Caco-2 (cell line): Measurements from ENCODE around the gene PARD6G. TPM values are rescaled to one million over a fixed set of nuclear protein-coding genes. Genes with fewer than 3 reads are reported as not detected.

Source experiments
- BruUV-seq: library from RNA; stranded (reverse); fragments of 400-500 nt; replicated peaks from 2 replicates; lab custom pipeline; 2021; lab: Mats Ljungman, UMichigan
- CTCF ChIA-PET: fragments of 300-600 bp; sonication (Branson Sonifier 250); formaldehyde crosslinking; loops from one replicate; lab custom pipeline; 2022; ENCODE audit warnings: antibody characterized with exemption; lab: Charles Lee
- POLR2A ChIA-PET: fragments of 300-600 bp; sonication (Branson Sonifier 250); formaldehyde crosslinking; loops from one replicate; lab custom pipeline; 2022; ENCODE audit warnings: antibody characterized with exemption; lab: Charles Lee
- DNase-seq, 2 experiments: peaks; one replicate each; pipeline versions ENCODE4 v3.0.0 to v3.0.0-alpha.2; 2020 to 2022
- H3K27me3 ChIP-seq: replicated peaks from 2 replicates; pipeline ENCODE4 v1.6.0; 2011; ENCODE audit warnings: low read length; ENCODE audit not compliant: control insufficient read depth, insufficient read depth
- H3K36me3 ChIP-seq: 2 replicates; pipeline ENCODE4 v1.5.1; 2011; ENCODE audit warnings: low read length; ENCODE audit not compliant: control insufficient read depth, insufficient read depth
- H3K4me1 ChIP-seq: fragments of 250-450 bp; sonication (Bioruptor Pico); 2 replicates; pipeline ENCODE4 v1.5.1; 2020; ENCODE audit warnings: mild to moderate bottlenecking
- H3K4me3 ChIP-seq: 2 replicates; pipeline ENCODE4 v1.5.1; 2011; ENCODE audit warnings: low read depth, mild to moderate bottlenecking, control low read depth, low read length
- H3K9me3 ChIP-seq: fragments of 250-450 bp; sonication (Bioruptor Pico); 2 replicates; pipeline ENCODE4 v1.5.1; 2020; ENCODE audit warnings: mild to moderate bottlenecking, moderate library complexity
- H3K27ac Mint-ChIP-seq: one replicate; pipeline ENCODE4 v1.8.0; 2022; ENCODE audit warnings: mixed read lengths; ENCODE audit not compliant: unreplicated experiment
- H3K27me3 Mint-ChIP-seq: one replicate; pipeline ENCODE4 v1.8.0; 2022; ENCODE audit warnings: mixed read lengths; ENCODE audit not compliant: insufficient read depth, unreplicated experiment
- H3K36me3 Mint-ChIP-seq: one replicate; pipeline ENCODE4 v1.8.0; 2022; ENCODE audit warnings: mild to moderate bottlenecking, mixed read lengths; ENCODE audit not compliant: insufficient read depth, unreplicated experiment
- H3K4me1 Mint-ChIP-seq: one replicate; pipeline ENCODE4 v1.8.0; 2022; ENCODE audit warnings: low read depth, mixed read lengths; ENCODE audit not compliant: unreplicated experiment
- H3K4me3 Mint-ChIP-seq: one replicate; pipeline ENCODE4 v1.8.0; 2022; ENCODE audit warnings: mild to moderate bottlenecking, moderate library complexity, mixed read lengths; ENCODE audit not compliant: unreplicated experiment
- H3K9me3 Mint-ChIP-seq: one replicate; pipeline ENCODE4 v1.8.0; 2022; ENCODE audit warnings: mixed read lengths; ENCODE audit not compliant: unreplicated experiment
- CTCF ChIP-seq, 2 experiments: fragments of 200-600 bp in 1 of 2; IDR thresholded peaks; 1 replicate in 1 of 2; 2 replicates in 1 of 2; pipeline versions ENCODE4 v1.5.1 to v1.8.0; 2011 to 2022; ENCODE audit warnings: antibody characterized with exemption in 1 of 2, control low read depth in 1 of 2, inconsistent platforms in 1 of 2, low read depth in 1 of 2, low read length in 1 of 2, mild to moderate bottlenecking in 1 of 2, moderate library complexity in 1 of 2; ENCODE audit not compliant: insufficient read depth in 1 of 2, severe bottlenecking in 1 of 2, unreplicated experiment in 1 of 2
- intact Hi-C: fragments of 100-400 bp; cut with micrococcal nuclease; formaldehyde crosslinking; loops from one replicate; pipeline ENCODE4 v1.10.0; 2022; ENCODE audit not compliant: unreplicated experiment
- total RNA-seq: library from RNA; stranded (reverse); gene quantifications from 2 replicates; pipeline ENCODE4 v1.2.3, GENCODE V29; 2022

Gene PARD6G
- total RNA-seq, 1 experiment from 2014 or later, result 1.3 TPM

GRCh38 chr18:80171054-80171872 is 76.1 kb downstream of the PARD6G start:
- DNase-seq, result no peak
- POLR2A ChIA-PET, result no interaction called here

GRCh38 chr18:80170395-80171053 is 76.8 kb downstream of the PARD6G start:
- H3K36me3 ChIP-seq, result no peaks in the 10 kb centered on the region
- H3K4me3 ChIP-seq, result no peak overlapping the region
- no peaks in the 10 kb centered on the region for H3K4me1 Mint-ChIP-seq
- no peaks in the 10 kb centered on the region for H3K9me3 ChIP-seq
- no peaks in the 10 kb centered on the region for H3K27me3 Mint-ChIP-seq
- H3K4me1 ChIP-seq, result no peaks in the 10 kb centered on the region
- ChIA-PET CTCF (no interaction called here), POLR2A (no interaction called here)
- H3K4me3 Mint-ChIP-seq, result no peak overlapping the region
- BruUV-seq, result no TSS peak
- no peak for TF ChIP-seq CTCF (IDR thresholded peaks at IDR 0.05; ENCODE audit: insufficient read depth in 1 of 2, low read depth in 1 of 2, low read length in 1 of 2, severe bottlenecking in 1 of 2, unreplicated experiment in 1 of 2)
- no peaks in the 10 kb centered on the region for H3K9me3 Mint-ChIP-seq
- H3K36me3 Mint-ChIP-seq, result no peaks in the 10 kb centered on the region
- no peak for DNase-seq
- intact Hi-C loops, result no loop called here
- H3K27me3 ChIP-seq, result no peaks in the 10 kb centered on the region
- H3K27ac Mint-ChIP-seq, result no peak overlapping the region

More at GRCh38 chr18:80171054-80171872, 76.1 kb downstream of the PARD6G start:
- no peaks in the 10 kb centered on the region for H3K9me3 Mint-ChIP-seq
- no peaks in the 10 kb centered on the region for H3K36me3 Mint-ChIP-seq
- CTCF ChIA-PET, result no interaction called here
- BruUV-seq, result no TSS peak
- TF ChIP-seq CTCF (IDR thresholded peaks at IDR 0.05; ENCODE audit: insufficient read depth in 1 of 2, low read depth in 1 of 2, low read length in 1 of 2, severe bottlenecking in 1 of 2, unreplicated experiment in 1 of 2), result peak; percentile 36 to 43
- no peak overlapping the region for H3K27ac Mint-ChIP-seq
- H3K36me3 ChIP-seq, result no peaks in the 10 kb centered on the region
- no peak overlapping the region for H3K4me3 Mint-ChIP-seq
- H3K4me3 ChIP-seq, result no peak overlapping the region
- no peaks in the 10 kb centered on the region for H3K27me3 ChIP-seq
- intact Hi-C loops, result no loop called here
- H3K4me1 Mint-ChIP-seq, result no peaks in the 10 kb centered on the region
- H3K27me3 Mint-ChIP-seq, result no peaks in the 10 kb centered on the region
- H3K4me1 ChIP-seq, result no peaks in the 10 kb centered on the region
- H3K9me3 ChIP-seq, result no peaks in the 10 kb centered on the region

GRCh38 chr18:80169607-80170006 is 77.7 kb downstream of the PARD6G start:
- ChIA-PET CTCF (no interaction called here), POLR2A (no interaction called here)
- no TSS peak for BruUV-seq

More at GRCh38 chr18:80169607-80170006, 77.7 kb downstream of the PARD6G start:
- Mint-ChIP-seq H3K9me3 (no peaks in the 10 kb centered on the region), H3K36me3 (no peaks in the 10 kb centered on the region), H3K4me1 (no peaks in the 10 kb centered on the region), H3K4me3 (no peak overlapping the region), H3K27ac (no peak overlapping the region), H3K27me3 (no peaks in the 10 kb centered on the region)
- H3K36me3 ChIP-seq, result no peaks in the 10 kb centered on the region
- H3K27me3 ChIP-seq, result no peaks in the 10 kb centered on the region
- no peak for TF ChIP-seq CTCF (IDR thresholded peaks at IDR 0.05; ENCODE audit: insufficient read depth in 1 of 2, low read depth in 1 of 2, low read length in 1 of 2, severe bottlenecking in 1 of 2, unreplicated experiment in 1 of 2)
- no peaks in the 10 kb centered on the region for H3K4me1 ChIP-seq
- H3K9me3 ChIP-seq, result no peaks in the 10 kb centered on the region
- no peak overlapping the region for H3K4me3 ChIP-seq
- intact Hi-C loops, result no loop called here
- DNase-seq, result no peak
